Nephron progenitor cell (in vitro differentiated cells): ENCODE measurements around the gene KHDRBS2.

Experiments used
- DNase-seq: peaks from one replicate; pipeline ENCODE4 v3.0.0; 2021
- H3K27ac Mint-ChIP-seq: 2 replicates; pipeline ENCODE4 v1.8.0; 2021; ENCODE audit warnings: mild to moderate bottlenecking, moderate library complexity, mixed read lengths
- H3K27me3 Mint-ChIP-seq: 2 replicates; pipeline ENCODE4 v1.8.0; 2021; ENCODE audit warnings: mild to moderate bottlenecking, low read depth, mixed read lengths; ENCODE audit not compliant: poor library complexity
- H3K36me3 Mint-ChIP-seq: 2 replicates; pipeline ENCODE4 v1.8.0; 2021; ENCODE audit warnings: low read depth, mixed read lengths
- H3K4me1 Mint-ChIP-seq: 2 replicates; pipeline ENCODE4 v1.8.0; 2021; ENCODE audit warnings: mixed read lengths
- H3K4me3 Mint-ChIP-seq: 2 replicates; pipeline ENCODE4 v1.8.0; 2021; ENCODE audit warnings: mild to moderate bottlenecking, moderate library complexity, mixed read lengths
- H3K9me3 Mint-ChIP-seq: 2 replicates; pipeline ENCODE4 v1.8.0; 2021; ENCODE audit warnings: mild to moderate bottlenecking, moderate library complexity, mixed read lengths
- TF ChIP-seq, protein P1 (sequence below): fragments of 200-600 bp; sonication (generic); IDR thresholded peaks from 2 replicates; pipeline ENCODE4 v1.5.0; 2021; ENCODE audit warnings: antibody characterized with exemption

KHDRBS2 gene

DNA sequence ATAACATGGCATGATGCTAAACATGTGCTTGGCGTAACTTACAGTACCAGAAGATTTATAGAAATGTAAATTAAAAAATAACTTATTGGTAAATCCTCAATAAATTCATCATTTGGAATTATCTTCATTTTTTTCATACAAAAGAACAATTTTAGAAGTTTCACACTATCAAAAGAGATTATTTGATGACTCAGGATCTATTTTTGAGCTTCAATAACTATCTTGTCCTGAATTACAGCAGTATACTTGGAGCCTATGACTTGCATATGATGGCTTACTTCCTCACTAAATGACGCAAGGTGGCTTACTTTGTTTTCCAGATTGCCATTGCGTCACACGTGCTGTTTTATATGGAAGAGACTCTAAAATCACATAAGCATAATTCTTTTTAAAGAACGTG is 49.2 kb downstream of the KHDRBS2 start:
- Mint-ChIP-seq H3K4me1 (no peaks in the 10 kb centered on the region), H3K4me3 (no peak overlapping the region), H3K27ac (no peak overlapping the region), H3K9me3 (no peaks in the 10 kb centered on the region), H3K36me3 (no peaks in the 10 kb centered on the region), H3K27me3 (no peaks in the 10 kb centered on the region)
- TF ChIP-seq, protein P1, sequence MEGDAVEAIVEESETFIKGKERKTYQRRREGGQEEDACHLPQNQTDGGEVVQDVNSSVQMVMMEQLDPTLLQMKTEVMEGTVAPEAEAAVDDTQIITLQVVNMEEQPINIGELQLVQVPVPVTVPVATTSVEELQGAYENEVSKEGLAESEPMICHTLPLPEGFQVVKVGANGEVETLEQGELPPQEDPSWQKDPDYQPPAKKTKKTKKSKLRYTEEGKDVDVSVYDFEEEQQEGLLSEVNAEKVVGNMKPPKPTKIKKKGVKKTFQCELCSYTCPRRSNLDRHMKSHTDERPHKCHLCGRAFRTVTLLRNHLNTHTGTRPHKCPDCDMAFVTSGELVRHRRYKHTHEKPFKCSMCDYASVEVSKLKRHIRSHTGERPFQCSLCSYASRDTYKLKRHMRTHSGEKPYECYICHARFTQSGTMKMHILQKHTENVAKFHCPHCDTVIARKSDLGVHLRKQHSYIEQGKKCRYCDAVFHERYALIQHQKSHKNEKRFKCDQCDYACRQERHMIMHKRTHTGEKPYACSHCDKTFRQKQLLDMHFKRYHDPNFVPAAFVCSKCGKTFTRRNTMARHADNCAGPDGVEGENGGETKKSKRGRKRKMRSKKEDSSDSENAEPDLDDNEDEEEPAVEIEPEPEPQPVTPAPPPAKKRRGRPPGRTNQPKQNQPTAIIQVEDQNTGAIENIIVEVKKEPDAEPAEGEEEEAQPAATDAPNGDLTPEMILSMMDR: no peak
- no peak for DNase-seq

DNA sequence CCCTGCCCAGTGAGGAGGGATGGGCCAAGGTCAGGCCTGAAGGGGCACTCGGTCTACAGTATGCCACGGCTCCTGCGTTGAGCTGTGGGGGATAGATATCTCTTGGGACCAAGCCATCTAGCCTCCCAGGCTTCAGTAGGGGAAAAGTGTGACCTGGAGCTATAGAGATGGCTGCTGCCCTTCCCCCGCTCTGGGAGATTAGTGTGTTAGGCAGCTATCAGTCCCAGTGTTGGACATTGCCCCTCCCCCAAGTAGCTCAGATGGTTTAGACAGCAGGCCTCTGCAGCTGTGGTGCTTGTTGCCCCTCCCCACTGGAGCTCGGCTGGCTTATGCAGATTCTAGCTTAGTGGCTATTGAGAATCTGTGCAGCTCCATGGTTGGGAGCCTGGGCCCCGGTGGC is 56.8 kb downstream of the KHDRBS2 start:
- Mint-ChIP-seq H3K27me3 (peaks cover 3% of the 10 kb centered on the region), H3K4me1 (peaks cover 4% of the 10 kb centered on the region), H3K9me3 (no peaks in the 10 kb centered on the region), H3K27ac (no peak overlapping the region), H3K4me3 (no peak overlapping the region), H3K36me3 (no peaks in the 10 kb centered on the region)
- TF ChIP-seq, protein P1: no peak
- no peak for DNase-seq

DNA sequence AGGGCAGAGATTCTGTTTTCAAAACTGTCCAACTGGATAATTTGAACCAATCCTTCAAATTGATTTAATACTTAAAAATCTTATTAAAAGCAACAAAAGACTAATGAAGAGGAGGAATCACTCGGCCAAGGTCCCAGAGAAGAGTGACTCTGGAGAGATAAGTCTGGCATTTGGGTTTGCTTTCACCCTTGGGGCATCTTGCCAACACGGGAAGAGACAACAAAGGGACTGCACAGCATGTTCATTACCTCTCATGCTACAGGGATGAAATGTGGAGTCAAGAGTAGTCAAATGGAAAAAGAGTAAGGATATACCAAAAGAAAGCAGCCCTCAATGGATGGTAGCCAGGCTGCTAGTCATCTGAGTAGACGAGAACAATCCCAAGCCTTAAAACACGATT is 68.2 kb downstream of the KHDRBS2 start:
- H3K27me3 Mint-ChIP-seq: no peaks in the 10 kb centered on the region
- DNase-seq: no peak
- TF ChIP-seq, protein P1: no peak
- no peak overlapping the region for H3K4me3 Mint-ChIP-seq
- no peaks in the 10 kb centered on the region for H3K4me1 Mint-ChIP-seq
- peaks cover 7% of the 10 kb centered on the region for H3K9me3 Mint-ChIP-seq
- no peaks in the 10 kb centered on the region for H3K36me3 Mint-ChIP-seq
- H3K27ac Mint-ChIP-seq: no peak overlapping the region

DNA sequence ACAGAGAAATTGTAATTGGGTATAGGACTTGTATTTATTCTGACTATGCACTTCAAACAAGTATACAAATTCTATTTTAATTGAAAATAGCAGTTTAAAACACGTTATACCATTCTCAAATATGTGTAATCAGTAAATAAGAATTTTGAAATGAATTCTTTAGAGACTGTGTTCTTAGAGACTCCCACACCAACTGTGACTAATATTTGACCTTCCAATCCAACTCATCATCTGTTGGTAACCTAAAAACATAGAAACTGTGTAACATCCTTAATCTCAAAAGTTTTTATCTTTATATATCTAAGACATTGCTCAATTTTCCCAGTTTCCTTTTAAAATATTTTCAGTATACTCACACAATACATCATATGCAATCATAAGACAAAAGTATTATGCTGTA is 83.9 kb downstream of the KHDRBS2 start:
- no peak overlapping the region for H3K27ac Mint-ChIP-seq
- H3K36me3 Mint-ChIP-seq: no peaks in the 10 kb centered on the region
- peaks cover 19% of the 10 kb centered on the region for H3K9me3 Mint-ChIP-seq
- TF ChIP-seq, protein P1: no peak
- DNase-seq: no peak
- H3K4me3 Mint-ChIP-seq: no peak overlapping the region
- H3K27me3 Mint-ChIP-seq: no peaks in the 10 kb centered on the region
- H3K4me1 Mint-ChIP-seq: no peaks in the 10 kb centered on the region

DNA sequence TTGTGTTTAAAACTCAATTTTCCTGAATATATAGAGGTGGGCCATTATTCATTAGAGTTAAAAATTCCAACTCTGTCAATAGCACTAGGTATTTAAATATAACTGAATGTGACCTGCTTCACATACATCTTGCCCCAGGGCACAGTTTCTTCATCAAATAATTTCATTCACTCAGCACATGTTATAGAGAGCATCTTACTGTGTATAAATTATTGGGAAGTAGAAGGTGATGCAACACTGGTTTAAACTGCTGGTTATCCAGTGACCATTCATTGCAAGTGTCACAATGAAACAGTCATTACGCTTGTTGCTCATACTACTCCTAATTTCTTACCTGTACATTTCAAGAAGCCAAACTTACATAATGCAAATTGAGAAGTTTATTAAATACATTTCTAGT is 93.4 kb downstream of the KHDRBS2 start:
- H3K4me1 Mint-ChIP-seq: no peaks in the 10 kb centered on the region
- no peaks in the 10 kb centered on the region for H3K9me3 Mint-ChIP-seq

DNA sequence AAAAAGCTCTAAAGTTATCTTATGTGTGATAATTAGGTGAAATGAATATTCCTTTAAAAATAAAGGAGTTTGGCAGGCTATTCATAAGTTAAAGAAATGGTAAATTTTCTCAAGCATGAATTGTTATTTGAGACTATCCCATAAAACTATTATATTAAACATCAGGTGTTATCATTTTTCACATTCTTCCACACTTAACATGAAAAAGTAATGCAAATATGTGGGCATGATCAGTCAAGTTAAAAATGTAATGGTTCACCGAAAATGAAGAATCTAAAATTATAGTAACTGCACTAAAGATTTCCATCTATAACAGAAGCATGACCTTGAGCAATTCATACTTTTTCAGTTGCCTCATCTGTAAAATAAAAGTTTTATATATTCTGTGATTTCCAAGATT is 110.8 kb downstream of the KHDRBS2 start:
- Mint-ChIP-seq H3K36me3 (no peaks in the 10 kb centered on the region), H3K27ac (no peak overlapping the region), H3K4me1 (no peaks in the 10 kb centered on the region), H3K4me3 (no peak overlapping the region), H3K9me3 (no peaks in the 10 kb centered on the region), H3K27me3 (no peaks in the 10 kb centered on the region)
- DNase-seq: no peak
- TF ChIP-seq, protein P1: no peak

More for the DNA sequence above, 93.4 kb downstream of the KHDRBS2 start:
- Mint-ChIP-seq H3K27ac (no peak overlapping the region), H3K27me3 (no peaks in the 10 kb centered on the region), H3K4me3 (no peak overlapping the region), H3K36me3 (no peaks in the 10 kb centered on the region)
- TF ChIP-seq, protein P1: no peak
- DNase-seq: no peak
